Measurements from ENCODE around the gene NR1D1.

GRCh38 chr17:40129498-40129897, 29.1 kb upstream of the NR1D1 start:
- TF ChIP-seq ZNF639 (CRISPR knock-in tag; conservative IDR thresholded peaks at IDR 0.05) (no peak), MYNN (CRISPR knock-in tag; IDR thresholded peaks at IDR 0.05; ENCODE audit: low read depth) (no peak), ZNF224 (CRISPR knock-in tag; IDR thresholded peaks at IDR 0.05) (no peak), ATF2 (CRISPR knock-in tag; IDR thresholded peaks at IDR 0.05) (no peak), JUN (CRISPR knock-in tag; IDR thresholded peaks at IDR 0.05) (no peak), POLR2AphosphoS5 (IDR thresholded peaks at IDR 0.05; ENCODE audit: low read depth, low read length) (no peak), CTCF (CRISPR knock-in tag; IDR thresholded peaks at IDR 0.05) (no peak), YY1 (IDR thresholded peaks at IDR 0.05; ENCODE audit: insufficient read depth, insufficient replicate concordance, low read depth, low read length) (no peak), ZFP36 (IDR thresholded peaks at IDR 0.05; ENCODE audit: borderline replicate concordance, low read depth, low read length, partially characterized antibody) (no peak), ZNF292 (CRISPR knock-in tag; IDR thresholded peaks at IDR 0.05; ENCODE audit: borderline replicate concordance, low read depth) (no peak), ISL2 (CRISPR knock-in tag; IDR thresholded peaks at IDR 0.05) (no peak), MYC (CRISPR knock-in tag; IDR thresholded peaks at IDR 0.05; ENCODE audit: borderline replicate concordance) (no peak), ZNF773 (CRISPR knock-in tag; IDR thresholded peaks at IDR 0.05; ENCODE audit: borderline replicate concordance) (no peak), HDAC6 (IDR thresholded peaks at IDR 0.05; ENCODE audit: low read depth, low read length) (no peak)
